Upper lobe of left lung (tissue), 4 donors: ENCODE measurements around the gene BCL2L14.

Experiments used
- CTCF ChIP-seq, 6 experiments: fragments of 450-650 bp in 4 of 6; fragments of 200-600 bp in 2 of 6; sonication (generic) in 2 of 6; IDR thresholded peaks; one replicate each; pipeline ENCODE4 v1.5.1; 2016 to 2019; ENCODE audit warnings: antibody characterized with exemption in 6 of 6
- POLR2A ChIP-seq, 4 donors: fragments of 450-650 bp; IDR thresholded peaks; one replicate each; pipeline ENCODE4 v1.5.1; 2016 to 2017; ENCODE audit warnings: antibody characterized with exemption in 4 of 4, mild to moderate bottlenecking in 2 of 4
- POLR2AphosphoS5 ChIP-seq, 2 donors: sonication (generic); formaldehyde crosslinking; IDR thresholded peaks; one replicate each; pipeline ENCODE4 v1.5.1; 2017; ENCODE audit warnings: antibody characterized with exemption in 2 of 2

DNA sequence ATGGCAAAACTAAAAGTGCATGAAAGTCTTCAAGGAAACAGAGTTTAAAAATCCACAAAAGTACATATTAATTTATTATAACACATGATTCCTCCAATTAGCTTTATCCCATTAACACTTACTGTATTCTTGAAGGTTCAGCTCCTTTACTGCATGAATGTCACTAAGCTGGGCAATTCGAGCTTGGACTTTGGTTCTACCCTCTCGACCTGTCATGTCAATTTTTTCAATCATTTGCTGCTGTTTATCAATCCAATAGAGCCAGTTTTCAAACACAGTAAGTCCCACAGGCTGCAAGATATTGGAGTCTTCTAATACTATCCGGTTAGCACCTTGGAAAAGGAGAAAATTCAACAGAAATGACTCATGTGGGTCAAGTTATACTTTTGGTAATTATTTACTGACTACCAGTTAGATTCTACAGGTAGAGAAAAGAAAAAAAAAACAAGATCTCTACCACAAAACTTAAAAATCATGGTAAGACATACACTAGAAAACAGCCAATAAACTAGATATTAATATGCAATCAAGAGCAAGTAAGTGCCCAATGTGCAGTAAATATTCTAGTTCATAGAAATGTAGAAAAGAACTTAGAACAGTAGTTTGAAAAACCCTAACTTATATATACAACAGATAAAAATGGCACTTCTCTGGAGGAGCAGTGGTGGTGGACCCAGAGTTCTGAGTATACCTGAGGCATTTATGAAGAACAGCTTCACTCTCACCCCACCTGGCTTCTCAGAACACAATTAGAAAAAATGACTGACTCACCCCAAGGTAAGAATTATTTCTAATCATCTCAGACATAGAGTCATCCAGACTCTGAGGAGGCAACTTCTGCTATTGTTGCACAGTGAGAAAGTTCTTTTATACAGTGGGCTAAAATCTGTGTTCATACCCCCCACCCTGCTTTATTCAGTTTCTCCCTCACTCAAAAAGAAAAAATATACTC lies 67.7 kb downstream of the BCL2L14 start:
- TF ChIP-seq CTCF (IDR thresholded peaks at IDR 0.05) = no peak
- TF ChIP-seq POLR2A (IDR thresholded peaks at IDR 0.05) = no peak
- TF ChIP-seq POLR2AphosphoS5 (IDR thresholded peaks at IDR 0.05) = no peak
